ENCODE measurements around the gene PCDH15. TPM values are rescaled to one million over a fixed set of nuclear protein-coding genes. Genes with fewer than 3 reads are reported as not detected.

Gene PCDH15
- total RNA-seq, 1 donor from 2014 or later, result not detected

DNA sequence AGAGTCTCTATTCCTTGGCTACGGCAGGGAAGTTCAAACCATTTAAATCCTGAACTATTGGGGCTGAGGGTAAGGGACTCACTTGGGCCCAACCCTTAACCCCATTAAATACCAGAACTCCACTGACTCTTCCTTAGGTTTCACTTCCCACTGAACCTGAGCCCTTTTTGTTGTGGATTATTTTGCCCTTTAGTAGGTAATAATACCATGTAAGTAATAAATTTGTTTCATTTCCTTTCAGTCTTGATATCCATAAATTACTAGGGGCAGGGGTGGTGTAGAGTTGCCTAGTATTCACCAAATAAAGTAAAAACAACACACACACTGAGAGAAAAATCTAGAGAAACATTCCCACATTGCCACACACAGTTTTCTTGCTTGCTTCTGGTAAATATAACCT, 352.0 kb downstream of the PCDH15 start:
- no peak overlapping the region for H3K4me3 ChIP-seq (ENCODE audit: low read depth, low read length)
- no peaks in the 10 kb centered on the region for H3K27me3 ChIP-seq (ENCODE audit: control insufficient read depth, insufficient read depth, low read length)
- H3K36me3 ChIP-seq (ENCODE audit: control insufficient read depth, insufficient read depth, low read length), result no peaks in the 10 kb centered on the region
- no peak for DNase-seq (ENCODE audit: low read depth)
- TF ChIP-seq, protein P1, sequence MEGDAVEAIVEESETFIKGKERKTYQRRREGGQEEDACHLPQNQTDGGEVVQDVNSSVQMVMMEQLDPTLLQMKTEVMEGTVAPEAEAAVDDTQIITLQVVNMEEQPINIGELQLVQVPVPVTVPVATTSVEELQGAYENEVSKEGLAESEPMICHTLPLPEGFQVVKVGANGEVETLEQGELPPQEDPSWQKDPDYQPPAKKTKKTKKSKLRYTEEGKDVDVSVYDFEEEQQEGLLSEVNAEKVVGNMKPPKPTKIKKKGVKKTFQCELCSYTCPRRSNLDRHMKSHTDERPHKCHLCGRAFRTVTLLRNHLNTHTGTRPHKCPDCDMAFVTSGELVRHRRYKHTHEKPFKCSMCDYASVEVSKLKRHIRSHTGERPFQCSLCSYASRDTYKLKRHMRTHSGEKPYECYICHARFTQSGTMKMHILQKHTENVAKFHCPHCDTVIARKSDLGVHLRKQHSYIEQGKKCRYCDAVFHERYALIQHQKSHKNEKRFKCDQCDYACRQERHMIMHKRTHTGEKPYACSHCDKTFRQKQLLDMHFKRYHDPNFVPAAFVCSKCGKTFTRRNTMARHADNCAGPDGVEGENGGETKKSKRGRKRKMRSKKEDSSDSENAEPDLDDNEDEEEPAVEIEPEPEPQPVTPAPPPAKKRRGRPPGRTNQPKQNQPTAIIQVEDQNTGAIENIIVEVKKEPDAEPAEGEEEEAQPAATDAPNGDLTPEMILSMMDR (IDR thresholded peaks at IDR 0.05; ENCODE audit: insufficient read depth, low read length, severe bottlenecking), result no peak
- no peak for FAIRE-seq

GRCh38 chr10:54444170-54444569, 356.9 kb downstream of the PCDH15 start:
- no peak for DNase-seq (ENCODE audit: low read depth)
- no peak for FAIRE-seq
- no peak overlapping the region for H3K4me3 ChIP-seq (ENCODE audit: low read depth, low read length)
- no peaks in the 10 kb centered on the region for H3K36me3 ChIP-seq (ENCODE audit: control insufficient read depth, insufficient read depth, low read length)
- TF ChIP-seq, protein P1 (IDR thresholded peaks at IDR 0.05; ENCODE audit: insufficient read depth, low read length, severe bottlenecking), result no peak
- no peaks in the 10 kb centered on the region for H3K27me3 ChIP-seq (ENCODE audit: control insufficient read depth, insufficient read depth, low read length)

- no peaks in the 10 kb centered on the region for H3K36me3 ChIP-seq (ENCODE audit: control insufficient read depth, insufficient read depth, low read length)
- TF ChIP-seq, protein P1 (IDR thresholded peaks at IDR 0.05; ENCODE audit: insufficient read depth, low read length, severe bottlenecking), result no peak
- no peaks in the 10 kb centered on the region for H3K27me3 ChIP-seq (ENCODE audit: control insufficient read depth, insufficient read depth, low read length)
- no peak overlapping the region for H3K4me3 ChIP-seq (ENCODE audit: low read depth, low read length)
- DNase-seq (ENCODE audit: low read depth), result no peak
- no peak for FAIRE-seq
These were observed 359.8 kb downstream of the PCDH15 start for GRCh38 chr10:54441275-54441674.

GRCh38 chr10:54434782-54435181, 366.2 kb downstream of the PCDH15 start:
- no peak for FAIRE-seq
- TF ChIP-seq, protein P1 (IDR thresholded peaks at IDR 0.05; ENCODE audit: insufficient read depth, low read length, severe bottlenecking), result no peak
- H3K27me3 ChIP-seq (ENCODE audit: control insufficient read depth, insufficient read depth, low read length), result no peaks in the 10 kb centered on the region
- H3K4me3 ChIP-seq (ENCODE audit: low read depth, low read length), result no peak overlapping the region
- no peaks in the 10 kb centered on the region for H3K36me3 ChIP-seq (ENCODE audit: control insufficient read depth, insufficient read depth, low read length)
- DNase-seq (ENCODE audit: low read depth), result no peak

DNA sequence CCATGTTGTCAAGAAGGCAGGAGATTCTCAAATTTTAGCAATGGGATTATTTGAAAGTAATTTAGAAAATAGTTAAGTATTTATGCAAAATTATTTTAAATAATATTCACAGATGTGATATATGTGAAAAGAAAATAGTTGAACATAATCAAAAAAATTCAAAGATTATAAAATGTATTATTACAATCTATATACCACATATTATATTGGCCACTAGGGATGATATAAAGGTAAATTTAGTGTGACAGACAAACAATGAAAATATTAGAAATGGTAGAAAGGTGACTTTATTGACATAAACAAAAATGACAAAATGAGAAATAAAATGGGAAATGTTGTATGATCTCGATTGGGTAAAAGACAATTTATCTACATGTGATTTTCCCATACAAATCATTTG, 385.5 kb downstream of the PCDH15 start:
- DNase-seq (ENCODE audit: low read depth), result no peak
- no peak for FAIRE-seq
- Histone ChIP-seq H3K27me3 (ENCODE audit: control insufficient read depth, insufficient read depth, low read length) (no peaks in the 10 kb centered on the region), H3K36me3 (ENCODE audit: control insufficient read depth, insufficient read depth, low read length) (no peaks in the 10 kb centered on the region), H3K4me3 (ENCODE audit: low read depth, low read length) (no peak overlapping the region)
- TF ChIP-seq, protein P1 (IDR thresholded peaks at IDR 0.05; ENCODE audit: insufficient read depth, low read length, severe bottlenecking), result no peak

- TF ChIP-seq, protein P1 (IDR thresholded peaks at IDR 0.05; ENCODE audit: insufficient read depth, low read length, severe bottlenecking), result peak; percentile 40
- Histone ChIP-seq H3K36me3 (ENCODE audit: control insufficient read depth, insufficient read depth, low read length) (no peaks in the 10 kb centered on the region), H3K4me3 (ENCODE audit: low read depth, low read length) (no peak overlapping the region), H3K27me3 (ENCODE audit: control insufficient read depth, insufficient read depth, low read length) (no peaks in the 10 kb centered on the region)
- peak; percentile 50 for DNase-seq (ENCODE audit: low read depth)
- FAIRE-seq, result no peak
These were observed 398.5 kb downstream of the PCDH15 start for GRCh38 chr10:54402576-54402975.
